GM11168 (cell line): Measurements from ENCODE around the gene PCSK7.

Source experiments
- in situ Hi-C: fragments of 300-500 bp; cut with MboI; formaldehyde crosslinking; loops from one replicate; pipeline ENCODE4 v1.12.0; 2022; ENCODE audit warnings: low sequenced_read_pairs; ENCODE audit not compliant: unreplicated experiment

Gene PCSK7

DNA sequence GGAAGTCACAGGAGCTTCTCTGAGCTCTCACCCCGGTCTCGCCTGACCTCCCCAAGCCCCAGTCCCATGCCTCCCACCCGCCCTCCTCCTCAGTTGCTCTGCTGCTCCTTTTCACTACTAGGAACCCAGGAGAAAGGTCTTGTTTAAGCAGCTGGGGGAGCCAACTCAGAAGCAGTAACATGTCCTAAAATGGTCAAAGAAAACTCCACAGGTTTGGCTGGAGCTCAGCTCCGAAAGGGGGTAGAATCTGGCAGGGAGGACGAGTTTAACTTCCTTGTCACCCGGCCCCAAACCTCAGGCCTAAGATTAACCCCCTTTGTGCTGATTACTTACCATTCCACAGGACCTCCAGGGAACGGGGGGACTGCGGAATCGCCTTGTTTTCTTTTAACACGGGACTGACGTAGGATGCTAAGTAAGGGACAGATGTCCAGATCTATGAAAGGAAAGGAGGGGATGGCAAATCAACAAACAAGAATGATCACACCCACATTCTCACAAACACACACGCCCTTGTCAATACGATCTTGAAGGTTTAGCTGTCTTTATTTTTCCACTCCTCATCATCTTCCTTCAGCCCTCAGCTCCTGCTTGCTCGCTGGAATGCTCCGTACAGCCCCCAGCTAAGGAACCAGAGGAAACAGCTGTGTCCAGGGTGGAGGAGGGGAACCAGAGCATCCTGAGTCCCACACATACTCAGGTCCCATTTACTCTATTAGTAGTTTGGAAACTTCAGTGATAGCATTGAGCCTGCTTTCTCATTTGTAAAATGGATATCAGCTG, 13.5 kb downstream of the PCSK7 start:
- in situ Hi-C loops = no loop called here

DNA sequence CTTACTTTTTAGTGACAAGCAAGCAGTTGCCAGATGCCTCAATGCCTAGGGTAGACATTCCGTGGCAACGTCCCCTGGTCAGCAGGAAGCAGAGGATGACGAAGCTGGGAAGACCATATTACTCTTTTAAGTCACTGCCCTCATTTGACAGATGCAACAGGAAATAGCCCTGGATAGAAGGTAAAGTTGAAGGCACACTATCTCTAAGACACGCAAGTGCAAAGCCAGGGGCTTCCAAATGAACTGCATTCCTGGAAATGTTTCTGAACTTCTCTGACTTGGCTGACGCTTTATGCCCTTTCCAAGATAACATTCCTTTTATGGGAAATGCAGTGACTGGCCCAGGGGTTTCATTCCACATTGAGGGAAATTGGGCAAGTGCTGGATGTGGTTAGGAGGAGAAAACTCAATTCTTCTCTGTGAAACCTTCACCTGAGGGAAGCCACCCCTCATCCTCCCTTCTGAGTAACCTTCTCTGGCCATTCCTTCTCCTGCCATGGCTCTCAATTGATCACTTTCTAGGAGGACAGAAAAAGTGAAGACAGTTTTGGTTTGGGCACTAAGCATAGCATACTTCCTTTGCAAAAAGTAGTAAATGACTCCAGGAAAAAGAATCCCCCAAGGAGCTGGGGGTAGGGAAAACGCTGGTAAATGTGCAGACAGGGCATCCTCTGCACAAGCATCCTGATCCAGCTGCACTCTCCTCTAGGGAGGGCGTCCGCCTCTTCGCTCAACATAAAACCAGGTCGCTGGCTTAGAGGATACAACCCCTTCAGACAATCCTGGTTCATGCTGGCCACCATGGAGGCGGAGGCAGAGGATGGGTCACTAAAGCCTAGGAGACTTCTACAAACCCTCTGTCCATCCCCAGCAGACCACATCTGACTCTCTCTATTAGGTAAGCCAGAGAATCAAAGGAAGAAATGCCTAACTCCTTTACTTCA, 14.5 kb downstream of the PCSK7 start:
- in situ Hi-C loops = no loop called here

DNA sequence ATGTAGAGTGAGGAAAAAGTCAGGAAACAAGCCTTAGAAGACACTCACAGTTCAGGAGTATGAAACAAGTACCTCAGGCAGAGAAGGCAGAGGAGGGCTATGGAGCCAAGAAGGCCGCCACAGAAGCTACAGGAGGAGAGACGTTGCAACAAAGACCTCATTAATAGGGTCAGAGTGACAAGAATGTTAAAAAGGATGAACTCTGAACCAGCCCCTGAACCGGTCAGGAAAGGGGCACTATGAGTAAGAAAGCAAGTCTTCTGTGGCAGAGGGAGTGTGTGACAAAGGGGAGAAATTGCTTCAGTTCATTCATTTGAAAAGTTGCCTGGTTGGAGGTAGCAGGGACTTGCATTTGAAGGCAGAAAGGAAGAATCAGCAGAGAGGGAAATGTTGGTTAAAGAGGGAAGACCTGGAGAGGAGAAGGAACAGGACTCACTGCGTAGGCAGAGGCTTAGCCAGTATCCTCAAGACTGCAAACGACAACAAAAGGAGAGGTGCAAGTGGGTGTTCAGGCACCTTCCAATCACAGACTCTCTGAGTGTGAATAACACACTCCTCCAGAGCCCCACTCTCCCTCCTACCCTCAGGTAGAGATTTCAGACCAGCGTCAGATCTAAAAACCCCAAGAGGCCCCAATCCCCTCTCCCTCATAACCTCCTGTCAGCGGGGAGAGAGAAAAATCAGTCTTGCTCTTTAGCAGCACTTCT, 17.3 kb downstream of the PCSK7 start:
- in situ Hi-C loops = no loop called here

DNA sequence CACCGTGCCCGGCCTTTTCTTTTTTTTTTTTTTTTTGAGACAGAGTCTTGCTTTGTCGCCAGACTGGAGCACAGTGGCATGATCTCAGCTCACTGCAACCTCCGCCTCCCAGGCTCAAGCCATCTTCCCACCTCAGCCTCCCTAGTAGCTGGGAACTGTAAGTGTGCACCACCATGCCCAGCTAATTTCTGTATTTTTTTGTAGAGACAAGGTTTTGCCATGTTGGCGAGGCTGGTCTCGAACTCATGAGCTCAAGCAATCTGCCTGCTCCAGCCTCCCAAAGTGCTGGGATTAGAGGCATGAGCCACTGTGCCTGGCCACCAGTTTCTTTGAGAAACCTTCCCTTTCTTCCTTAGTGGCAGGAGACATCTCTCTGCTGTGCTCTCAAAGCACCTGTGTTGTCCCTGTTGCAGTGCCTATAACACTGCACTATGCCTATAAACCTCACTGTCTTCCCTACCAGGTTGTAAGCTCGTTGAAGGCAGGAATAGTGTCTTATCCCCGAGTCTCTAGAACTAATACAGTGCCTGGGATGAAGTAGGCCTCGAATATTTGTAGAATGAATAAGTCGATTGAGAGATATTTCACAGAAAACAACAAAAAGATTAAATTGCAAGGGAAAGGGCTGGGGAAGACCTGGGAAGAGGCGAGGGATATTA, 19.0 kb downstream of the PCSK7 start:
- in situ Hi-C loops = no loop called here

DNA sequence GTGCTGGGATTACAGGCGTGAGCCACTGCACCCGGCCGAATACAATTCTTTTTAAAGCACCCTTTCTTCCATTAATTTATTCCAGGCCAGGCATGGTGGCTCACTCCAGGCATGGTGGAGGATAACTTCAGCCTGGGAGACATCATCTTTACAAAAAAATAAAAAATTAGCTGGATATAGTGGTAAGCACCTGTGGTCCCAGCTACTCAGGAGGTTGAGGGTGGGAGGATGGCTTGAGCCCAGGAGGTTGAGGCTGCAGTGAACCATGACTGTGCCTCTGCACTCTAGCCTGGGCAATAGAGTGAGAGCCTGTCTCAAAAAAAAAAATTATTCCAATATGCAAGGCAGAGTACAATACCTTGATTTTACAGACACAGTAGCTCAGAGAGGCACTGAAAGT, 21.3 kb downstream of the PCSK7 start:
- in situ Hi-C loops = no loop called here

DNA sequence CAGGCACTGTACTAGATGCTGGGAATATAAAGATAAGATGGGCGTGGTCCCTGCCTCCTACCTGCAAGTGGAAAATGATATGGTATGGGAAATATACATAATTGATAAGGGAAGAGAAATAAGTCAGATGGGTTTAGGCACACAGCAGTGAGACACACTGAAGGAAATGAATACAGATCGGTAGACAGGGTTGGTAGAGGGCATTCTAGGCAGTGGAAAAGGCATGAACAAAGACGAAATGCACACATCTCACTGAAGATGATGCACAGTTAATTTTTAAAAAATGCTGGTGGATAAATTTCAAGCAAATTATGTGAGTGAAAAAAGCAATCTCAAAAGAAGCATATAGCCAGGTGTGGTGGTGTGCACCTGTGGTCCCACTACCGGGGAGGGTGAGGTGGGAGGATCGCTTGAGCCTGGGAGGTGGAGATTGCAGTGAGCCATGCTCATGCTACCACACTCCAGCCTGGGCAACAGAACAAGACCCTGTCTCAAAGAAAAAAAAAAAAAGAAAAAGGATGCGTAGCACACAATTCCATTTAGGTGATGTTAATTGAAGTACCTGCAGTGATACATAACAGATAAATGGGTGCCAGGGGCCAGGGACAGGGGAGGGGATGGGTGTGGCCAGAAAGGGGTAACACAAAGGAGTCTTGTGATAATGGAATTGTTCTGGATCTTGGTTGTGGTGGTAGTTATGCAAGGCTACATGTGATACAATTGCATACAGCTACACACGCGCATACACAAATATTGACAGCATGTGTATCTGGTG, 22.3 kb downstream of the PCSK7 start:
- in situ Hi-C loops = loop anchor here (5.0 kb wide), 1 partner anchor 72 kb away; no protein-coding TSS in a partner anchor

DNA sequence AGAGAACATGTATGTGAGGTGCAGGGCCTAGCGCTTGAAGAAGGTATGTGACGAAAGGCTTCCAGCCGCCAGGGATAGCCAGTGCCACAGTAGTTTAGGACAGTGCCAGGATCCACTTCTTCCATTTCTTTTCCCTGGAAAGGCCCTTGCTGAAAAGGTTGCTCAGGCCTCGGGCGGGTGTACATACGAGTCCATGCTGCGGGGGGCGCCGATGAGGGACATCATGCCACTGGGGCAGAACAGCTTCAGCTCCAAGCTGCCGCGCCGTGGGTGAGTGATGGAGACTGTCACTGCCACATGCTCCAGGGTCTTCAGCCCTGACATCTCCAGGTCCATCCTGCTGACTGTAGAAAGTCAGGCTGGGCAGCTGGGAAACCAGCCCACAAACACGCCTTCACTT, 23.2 kb downstream of the PCSK7 start:
- in situ Hi-C loops = loop anchor here (5.0 kb wide), 1 partner anchor 71 kb away; no protein-coding TSS in a partner anchor

DNA sequence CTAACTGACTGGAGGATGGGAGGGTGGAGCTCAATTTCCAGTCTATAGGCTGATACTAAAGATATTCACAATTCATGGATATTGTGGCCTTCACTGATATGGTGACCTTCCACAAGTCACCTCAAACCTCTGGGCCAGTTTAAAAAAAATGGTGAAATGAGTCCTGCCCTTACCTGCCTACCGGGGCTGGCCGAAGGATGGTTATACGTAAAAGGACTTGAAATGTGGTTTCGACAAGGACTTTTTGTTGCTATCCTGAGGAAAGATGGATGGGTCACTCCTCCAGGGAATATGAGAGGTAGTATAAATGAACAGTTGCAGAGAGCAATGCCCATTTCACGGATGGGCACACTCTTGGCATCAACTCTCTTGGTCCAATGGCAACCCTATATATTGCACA, 24.4 kb downstream of the PCSK7 start:
- in situ Hi-C loops = loop anchor here (5.0 kb wide), 1 partner anchor 70 kb away; no protein-coding TSS in a partner anchor

DNA sequence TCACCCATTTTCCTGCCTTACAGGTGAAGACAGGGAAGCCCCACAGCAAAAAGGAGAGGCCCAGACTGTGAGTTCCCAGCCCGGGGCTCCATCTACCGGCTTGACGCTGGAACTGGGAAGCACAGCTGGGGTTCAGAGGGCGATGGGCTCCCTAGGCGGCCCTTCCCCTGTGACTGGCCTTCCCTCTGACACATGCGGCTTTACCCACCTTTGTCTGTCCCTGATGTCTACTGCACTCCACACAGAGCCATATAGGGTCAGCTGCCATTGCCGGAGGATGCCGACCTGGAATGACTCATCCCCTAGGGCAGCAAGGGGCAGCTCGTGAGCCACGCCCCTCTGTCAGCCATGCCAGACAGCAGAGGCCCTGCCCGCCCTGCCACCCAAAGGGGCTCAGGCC, 25.0 kb downstream of the PCSK7 start:
- in situ Hi-C loops = loop anchor here (5.0 kb wide), 1 partner anchor 70 kb away; no protein-coding TSS in a partner anchor

DNA sequence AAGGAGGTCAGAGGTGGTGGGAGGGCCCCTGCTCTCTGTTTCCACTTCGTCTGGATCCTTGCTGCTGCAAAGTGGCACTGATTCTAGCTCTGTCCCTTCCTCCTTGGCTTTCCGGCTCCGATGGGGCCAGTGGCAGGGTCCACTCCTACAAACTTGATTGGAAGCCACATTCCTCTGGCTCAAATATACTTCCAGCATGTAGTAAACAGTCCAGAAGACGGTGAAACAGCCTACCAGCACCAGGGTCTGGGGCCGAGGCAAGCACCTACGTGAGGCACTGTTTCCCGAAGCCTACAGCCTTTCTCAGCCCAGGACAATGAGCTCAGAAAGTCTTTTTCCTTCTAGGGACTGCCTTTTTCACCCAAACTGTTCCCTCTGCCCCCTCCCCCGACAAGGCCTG, 25.8 kb downstream of the PCSK7 start:
- in situ Hi-C loops = loop anchor here (5.0 kb wide), 1 partner anchor 69 kb away; no protein-coding TSS in a partner anchor

DNA sequence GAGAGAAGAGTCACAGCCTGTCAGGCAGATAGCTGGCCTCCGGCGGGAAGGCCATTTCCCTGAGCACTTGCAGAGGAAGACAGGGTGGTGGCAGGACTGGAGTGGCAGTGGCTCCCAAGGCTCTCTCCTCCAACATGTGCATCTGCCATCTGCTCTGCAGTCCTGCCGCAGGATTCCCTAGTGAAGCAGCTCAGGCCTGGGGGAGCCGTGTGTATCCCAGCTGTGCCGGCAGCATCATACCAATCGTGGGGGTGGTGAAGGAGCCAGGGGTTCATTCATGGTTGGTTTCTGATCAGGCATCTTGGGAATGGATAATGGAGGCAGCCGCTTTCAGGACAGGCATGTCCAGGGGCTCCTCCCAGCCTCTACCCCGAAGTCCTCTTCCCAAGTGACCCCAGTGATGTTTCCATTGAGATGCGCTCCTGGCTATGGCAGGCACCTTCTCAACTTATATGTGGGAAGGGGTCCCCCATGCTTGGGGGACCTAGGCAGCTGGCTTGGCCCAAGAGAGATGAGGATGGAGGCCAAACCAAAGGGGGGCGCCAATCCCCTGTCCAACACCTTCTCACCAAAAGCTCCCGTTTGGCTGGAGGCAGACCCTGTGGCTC, 26.6 kb downstream of the PCSK7 start:
- in situ Hi-C loops = loop anchor here (5.0 kb wide), 1 partner anchor 68 kb away; no protein-coding TSS in a partner anchor

DNA sequence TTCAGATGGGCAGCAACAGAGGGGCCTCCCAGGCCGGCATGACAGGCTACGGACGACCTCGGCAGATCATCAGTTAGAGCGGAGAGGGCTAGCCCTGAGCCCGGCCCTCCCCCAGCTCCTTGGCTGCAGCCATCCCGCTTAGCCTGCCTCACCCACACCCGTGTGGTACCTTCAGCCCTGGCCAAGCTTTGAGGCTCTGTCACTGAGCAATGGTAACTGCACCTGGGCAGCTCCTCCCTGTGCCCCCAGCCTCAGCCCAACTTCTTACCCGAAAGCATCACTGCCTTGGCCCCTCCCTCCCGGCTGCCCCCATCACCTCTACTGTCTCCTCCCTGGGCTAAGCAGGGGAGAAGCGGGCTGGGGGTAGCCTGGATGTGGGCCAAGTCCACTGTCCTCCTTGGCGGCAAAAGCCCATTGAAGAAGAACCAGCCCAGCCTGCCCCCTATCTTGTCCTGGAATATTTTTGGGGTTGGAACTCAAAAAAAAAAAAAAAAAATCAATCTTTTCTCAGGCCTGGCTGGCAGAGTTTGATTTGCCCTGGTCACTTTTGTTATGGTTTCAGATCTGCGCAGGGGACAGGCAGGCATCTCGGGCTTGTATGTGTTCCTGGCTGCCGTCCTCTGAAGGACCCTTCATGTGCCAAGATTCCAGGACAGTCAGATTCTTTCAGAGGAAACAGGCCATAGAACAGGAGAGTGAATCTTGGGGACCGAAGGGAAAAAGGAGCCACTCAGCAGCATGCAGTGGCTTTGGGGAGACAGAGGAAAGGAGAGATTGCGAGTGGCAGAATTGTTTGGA, 27.4 kb downstream of the PCSK7 start:
- in situ Hi-C loops = loop anchor here (5.0 kb wide), 1 partner anchor 67 kb away; no protein-coding TSS in a partner anchor

DNA sequence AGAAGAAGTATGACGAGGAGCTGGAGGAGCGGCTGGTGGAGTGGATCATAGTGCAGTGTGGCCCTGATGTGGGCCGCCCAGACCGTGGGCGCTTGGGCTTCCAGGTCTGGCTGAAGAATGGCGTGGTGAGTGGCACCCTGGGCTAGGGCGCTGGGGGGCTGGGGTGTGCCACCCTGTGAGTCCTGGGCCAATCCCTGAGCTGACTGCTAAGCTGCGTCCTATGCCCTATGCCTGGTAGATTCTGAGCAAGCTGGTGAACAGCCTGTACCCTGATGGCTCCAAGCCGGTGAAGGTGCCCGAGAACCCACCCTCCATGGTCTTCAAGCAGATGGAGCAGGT, 28.8 kb downstream of the PCSK7 start:
- in situ Hi-C loops = no loop called here

DNA sequence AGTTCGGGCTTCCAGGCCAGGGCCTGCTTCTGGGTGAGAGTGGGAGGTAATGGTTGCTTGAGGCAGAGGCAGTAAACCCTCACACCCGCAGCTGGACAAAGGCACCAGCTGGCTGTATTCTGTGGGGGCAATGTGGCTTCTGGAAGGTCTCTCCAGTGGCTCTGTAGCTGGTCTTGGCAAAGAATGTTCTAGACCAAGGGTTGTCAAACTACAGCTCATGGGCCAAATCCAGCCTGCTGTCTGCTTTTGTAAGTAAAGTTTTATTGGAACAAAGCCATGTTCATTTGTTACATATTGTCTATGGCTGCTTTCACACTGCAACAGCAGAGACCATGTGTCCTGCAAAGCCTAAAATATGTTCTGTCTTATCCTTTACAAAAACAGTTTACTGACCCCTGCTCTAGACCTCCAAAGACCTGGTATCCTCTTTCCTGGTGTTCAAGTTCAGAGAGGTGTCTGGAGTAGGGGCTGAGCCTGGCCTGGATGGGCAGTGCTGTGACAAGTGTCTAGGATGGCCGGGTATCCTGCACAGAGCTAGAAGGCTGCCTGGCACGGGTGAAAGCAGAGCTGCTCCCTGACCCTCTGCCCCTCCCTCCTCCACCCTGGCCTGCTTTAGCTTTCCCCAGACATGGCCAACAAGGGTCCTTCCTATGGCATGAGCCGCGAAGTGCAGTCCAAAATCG, 29.3 kb downstream of the PCSK7 start:
- in situ Hi-C loops = no loop called here

DNA sequence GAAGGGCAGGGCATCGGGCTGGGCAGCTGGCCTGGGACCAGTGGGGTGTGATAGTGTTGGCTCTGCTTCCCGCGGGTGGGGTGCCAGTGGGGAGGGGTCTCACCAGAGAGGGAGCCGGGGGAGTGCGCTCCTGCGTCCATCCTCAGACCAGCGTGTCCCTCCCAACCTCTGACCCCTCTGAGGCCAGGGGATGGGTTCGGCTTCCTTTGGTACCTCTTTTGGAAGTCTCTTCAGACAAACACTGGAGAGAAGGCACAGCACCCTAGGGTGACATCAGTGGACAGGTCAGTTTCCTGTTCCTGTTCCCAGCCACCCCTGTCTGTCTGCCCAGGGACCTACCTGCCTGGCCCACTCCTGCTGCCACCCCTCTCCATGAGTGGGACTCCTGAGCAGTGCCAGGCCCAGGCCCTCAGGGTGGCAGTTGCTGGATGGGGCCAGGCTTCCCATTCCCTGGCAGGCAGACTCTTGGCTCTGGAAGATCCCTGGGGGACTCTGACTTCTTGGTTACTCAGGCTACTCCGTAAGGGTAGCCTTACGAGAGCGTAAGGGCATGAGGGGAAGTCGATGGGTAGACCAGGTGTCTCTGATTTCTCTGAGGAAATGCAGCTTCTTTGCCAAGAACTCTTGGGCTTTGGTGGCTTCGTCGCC, 30.1 kb downstream of the PCSK7 start:
- in situ Hi-C loops = no loop called here

DNA sequence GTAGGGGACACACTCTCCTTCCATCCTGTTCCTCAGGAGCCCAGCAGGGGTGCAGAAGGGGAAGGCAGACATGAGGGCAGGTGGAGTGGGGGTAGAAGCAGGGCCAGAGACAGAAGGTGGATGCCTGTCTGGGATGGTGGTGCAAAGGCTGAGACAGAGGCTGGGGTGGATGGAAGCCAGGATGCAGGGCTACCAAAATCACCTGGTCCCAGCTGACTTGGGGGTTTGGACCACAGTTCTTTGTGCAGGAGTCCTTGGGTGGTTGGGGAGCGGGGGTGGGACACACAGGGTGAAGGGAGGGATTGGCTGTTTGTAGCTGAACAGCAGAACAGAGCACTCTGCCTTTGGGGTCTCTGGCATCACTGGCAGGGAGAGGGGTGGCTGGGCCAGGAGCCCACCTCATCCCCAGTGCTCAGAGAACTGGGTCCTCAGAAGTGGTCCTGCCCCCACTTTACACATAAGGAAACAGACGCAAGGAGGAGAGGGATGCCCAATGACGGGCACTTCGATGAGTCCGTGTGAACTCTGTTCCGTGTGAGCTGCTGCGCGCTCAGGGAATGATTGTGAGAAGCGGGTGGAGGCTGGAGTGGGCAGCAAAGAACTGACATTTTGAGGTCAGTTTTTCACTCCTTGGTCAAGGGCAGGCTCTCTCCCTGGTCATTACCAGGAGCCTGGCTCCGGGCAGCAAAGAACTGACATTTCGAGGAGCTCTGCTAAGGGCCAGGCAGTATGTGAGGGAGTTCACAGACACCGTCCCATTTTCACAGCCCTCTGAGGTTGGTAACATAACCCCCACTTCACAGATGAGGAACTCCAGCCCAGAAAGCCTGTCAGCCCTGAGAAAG, 30.8 kb downstream of the PCSK7 start:
- in situ Hi-C loops = no loop called here
